Skeletal muscle cell (primary cell): ENCODE data around the gene RET.
"Not testable (repeated sequence)": the region's sequence is repeated elsewhere in the genome, so short reads cannot be mapped to it uniquely, and the experiment has no call there.

Experiments used
- DNase-seq: peaks from one replicate; pipeline ENCODE4 v3.0.0-alpha.2; 2010; ENCODE audit warnings: low read depth
- H3K4me3 ChIP-seq: 2 replicates; pipeline ENCODE4 v1.5.1; 2011; ENCODE audit warnings: low read depth, mild to moderate bottlenecking, control low read depth, low read length, moderate library complexity

The RET gene

GRCh38 chr10:43099339-43099738, 22.5 kb downstream of the RET start:
- not testable (repeated sequence) for DNase-seq

GRCh38 chr10:43099928-43100327, 23.1 kb downstream of the RET start:
- no peak for DNase-seq
- no peak overlapping the region for H3K4me3 ChIP-seq

More at GRCh38 chr10:43099339-43099738, 22.5 kb downstream of the RET start:
- not testable (repeated sequence) for H3K4me3 ChIP-seq

GRCh38 chr10:43100366-43100765, 23.5 kb downstream of the RET start:
- no peak overlapping the region for H3K4me3 ChIP-seq
- DNase-seq = no peak

GRCh38 chr10:43102063-43102828, 25.4 kb downstream of the RET start:
- DNase-seq = no peak
- no peak overlapping the region for H3K4me3 ChIP-seq

- peak overlapping the region; percentile 57 for H3K4me3 ChIP-seq
- DNase-seq = no peak
Observed at GRCh38 chr10:43105102-43105955, 28.5 kb downstream of the RET start.

GRCh38 chr10:43105956-43106229, 29.0 kb downstream of the RET start:
- DNase-seq = no peak
- H3K4me3 ChIP-seq = no peak overlapping the region

GRCh38 chr10:43106256-43107091, 29.6 kb downstream of the RET start:
- no peak overlapping the region for H3K4me3 ChIP-seq
- DNase-seq = no peak

- no peak for DNase-seq
- no peak overlapping the region for H3K4me3 ChIP-seq
Observed at GRCh38 chr10:43108951-43109350, 32.1 kb downstream of the RET start.

- no peak overlapping the region for H3K4me3 ChIP-seq
- DNase-seq = no peak
Observed at GRCh38 chr10:43109671-43110249, 32.9 kb downstream of the RET start.

GRCh38 chr10:43110338-43111071, 33.6 kb downstream of the RET start:
- DNase-seq = no peak

GRCh38 chr10:43111101-43111500, 34.2 kb downstream of the RET start:
- DNase-seq = no peak
- H3K4me3 ChIP-seq = no peak overlapping the region

More at GRCh38 chr10:43110338-43111071, 33.6 kb downstream of the RET start:
- H3K4me3 ChIP-seq = no peak overlapping the region

- no peak overlapping the region for H3K4me3 ChIP-seq
- no peak for DNase-seq
Observed at GRCh38 chr10:43111921-43112607, 35.2 kb downstream of the RET start.

GRCh38 chr10:43112608-43112961, 35.7 kb downstream of the RET start:
- H3K4me3 ChIP-seq = no peak overlapping the region
- DNase-seq = no peak

GRCh38 chr10:43113201-43114087, 36.6 kb downstream of the RET start:
- DNase-seq = no peak
- no peak overlapping the region for H3K4me3 ChIP-seq

- DNase-seq = no peak
- no peak overlapping the region for H3K4me3 ChIP-seq
Observed at GRCh38 chr10:43114088-43114742, 37.3 kb downstream of the RET start.

- H3K4me3 ChIP-seq = no peak overlapping the region
- no peak for DNase-seq
Observed at GRCh38 chr10:43114743-43115611, 38.1 kb downstream of the RET start.
